GM19193 (cell line): ENCODE results near the gene EGR1.

ENCODE experiments used
- POLR2A ChIP-seq: IDR thresholded peaks from 4 replicates; pipeline ENCODE4 v1.6.1; 2011; ENCODE audit not compliant: insufficient read depth, insufficient read length; ENCODE audit errors: extremely low read depth

Gene EGR1

DNA sequence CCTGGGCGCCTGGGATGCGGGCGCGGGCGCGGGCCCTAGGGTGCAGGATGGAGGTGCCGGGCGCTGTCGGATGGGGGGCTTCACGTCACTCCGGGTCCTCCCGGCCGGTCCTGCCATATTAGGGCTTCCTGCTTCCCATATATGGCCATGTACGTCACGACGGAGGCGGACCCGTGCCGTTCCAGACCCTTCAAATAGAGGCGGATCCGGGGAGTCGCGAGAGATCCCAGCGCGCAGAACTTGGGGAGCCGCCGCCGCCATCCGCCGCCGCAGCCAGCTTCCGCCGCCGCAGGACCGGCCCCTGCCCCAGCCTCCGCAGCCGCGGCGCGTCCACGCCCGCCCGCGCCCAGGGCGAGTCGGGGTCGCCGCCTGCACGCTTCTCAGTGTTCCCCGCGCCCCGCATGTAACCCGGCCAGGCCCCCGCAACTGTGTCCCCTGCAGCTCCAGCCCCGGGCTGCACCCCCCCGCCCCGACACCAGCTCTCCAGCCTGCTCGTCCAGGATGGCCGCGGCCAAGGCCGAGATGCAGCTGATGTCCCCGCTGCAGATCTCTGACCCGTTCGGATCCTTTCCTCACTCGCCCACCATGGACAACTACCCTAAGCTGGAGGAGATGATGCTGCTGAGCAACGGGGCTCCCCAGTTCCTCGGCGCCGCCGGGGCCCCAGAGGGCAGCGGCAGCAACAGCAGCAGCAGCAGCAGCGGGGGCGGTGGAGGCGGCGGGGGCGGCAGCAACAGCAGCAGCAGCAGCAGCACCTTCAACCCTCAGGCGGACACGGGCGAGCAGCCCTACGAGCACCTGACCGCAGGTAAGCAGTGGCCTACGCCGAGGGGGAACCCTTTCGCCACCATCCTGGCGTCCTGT is at the start of gene EGR1:
EGR1 (plus strand) TSS at position 219 of the 864 bp plus-strand sequence; CDS start at position 502, 283 bp downstream.
- peak; percentile 95 for TF ChIP-seq POLR2A

DNA sequence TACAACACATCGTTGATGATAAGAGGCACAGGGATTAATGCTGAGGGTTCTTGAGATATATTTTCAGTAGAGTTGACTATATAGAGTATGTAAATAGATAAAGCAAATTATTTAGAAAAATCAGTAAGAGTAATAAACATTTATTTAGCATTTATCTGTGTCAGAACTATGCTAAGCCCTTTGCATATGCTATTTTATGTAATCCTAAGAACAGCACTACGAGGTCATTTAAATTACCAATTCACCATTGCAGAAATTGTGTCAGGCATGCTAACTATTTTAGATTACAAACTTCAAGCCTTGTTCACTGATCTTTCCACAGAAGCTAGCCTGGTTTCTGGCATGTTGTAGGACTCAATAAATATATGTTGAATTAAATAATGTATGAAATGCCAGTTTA is 46.8 kb upstream of the EGR1 start:
- TF ChIP-seq POLR2A: no peak

DNA sequence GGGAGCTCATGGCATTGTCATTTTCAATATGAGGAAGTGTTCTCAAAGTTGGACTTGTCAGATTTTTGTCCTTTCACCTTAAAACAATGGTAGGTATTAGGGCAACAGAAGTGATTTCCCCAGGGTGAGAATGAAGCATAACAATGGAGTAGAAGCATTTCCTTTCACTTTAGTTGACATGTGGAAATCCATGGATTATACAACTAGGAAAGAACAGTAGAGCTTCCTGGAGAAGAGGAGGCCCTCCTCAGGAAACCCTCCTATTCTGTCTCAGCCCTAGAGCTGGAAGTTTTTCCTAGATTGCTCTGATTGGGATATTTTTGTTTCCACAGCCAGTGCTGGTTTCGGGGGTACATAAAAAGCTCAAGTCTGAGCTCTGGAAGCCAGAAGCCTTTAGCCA is 40.2 kb upstream of the EGR1 start:
- TF ChIP-seq POLR2A: no peak

DNA sequence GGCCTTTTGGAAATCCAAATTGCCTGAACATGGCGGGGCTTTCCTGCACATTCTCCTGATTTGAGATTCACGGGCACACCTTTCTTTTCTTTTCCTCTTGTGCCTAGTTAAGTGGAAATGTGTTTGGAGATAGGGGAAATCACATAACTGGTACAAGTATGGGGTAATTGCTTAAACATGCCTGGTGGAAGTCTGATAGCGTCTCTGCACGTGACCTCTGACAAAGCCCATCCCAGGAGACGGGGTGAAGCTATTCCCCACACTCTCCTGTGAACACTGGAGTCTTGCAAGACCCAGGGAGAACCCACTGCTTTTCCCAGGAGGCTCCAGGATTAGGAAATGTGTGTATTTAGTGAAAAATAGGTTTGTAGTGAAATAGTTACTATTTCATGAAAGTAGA is 29.3 kb upstream of the EGR1 start:
- no peak for TF ChIP-seq POLR2A

DNA sequence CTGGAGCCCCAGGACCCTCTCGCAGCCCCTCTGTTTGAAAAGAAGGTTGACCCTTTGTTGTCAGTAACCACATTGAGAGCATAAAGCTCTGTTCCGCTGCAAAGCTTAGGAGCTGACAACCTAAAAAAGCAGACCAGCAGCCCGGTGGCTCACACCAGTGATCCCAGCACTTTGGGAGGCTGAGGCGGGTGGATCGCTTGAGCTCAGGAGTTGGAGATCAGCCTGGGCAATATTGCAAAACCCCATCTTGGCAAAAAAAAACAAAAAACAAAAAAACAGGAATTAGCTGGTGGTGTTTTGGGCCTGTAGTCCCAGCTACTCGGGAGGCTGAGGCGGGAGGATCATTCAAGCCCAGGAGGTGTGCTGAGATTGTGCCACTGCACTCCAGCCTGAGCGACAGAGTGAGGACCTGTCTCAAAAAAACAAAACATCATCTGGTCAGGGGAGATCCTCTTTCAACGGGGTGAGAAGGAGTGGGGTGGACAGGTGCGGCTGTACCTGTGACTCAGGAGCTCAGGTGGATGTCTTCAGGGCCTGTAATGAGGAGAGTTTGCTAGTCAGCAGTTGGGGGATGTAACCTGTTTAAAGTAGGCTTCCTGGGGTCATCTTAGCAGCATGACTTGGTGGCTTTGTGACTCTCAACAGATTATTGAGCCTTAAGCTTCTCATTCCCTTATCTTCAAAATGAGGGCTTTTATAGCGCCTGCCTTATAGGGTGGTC is 27.1 kb upstream of the EGR1 start:
- no peak for TF ChIP-seq POLR2A

DNA sequence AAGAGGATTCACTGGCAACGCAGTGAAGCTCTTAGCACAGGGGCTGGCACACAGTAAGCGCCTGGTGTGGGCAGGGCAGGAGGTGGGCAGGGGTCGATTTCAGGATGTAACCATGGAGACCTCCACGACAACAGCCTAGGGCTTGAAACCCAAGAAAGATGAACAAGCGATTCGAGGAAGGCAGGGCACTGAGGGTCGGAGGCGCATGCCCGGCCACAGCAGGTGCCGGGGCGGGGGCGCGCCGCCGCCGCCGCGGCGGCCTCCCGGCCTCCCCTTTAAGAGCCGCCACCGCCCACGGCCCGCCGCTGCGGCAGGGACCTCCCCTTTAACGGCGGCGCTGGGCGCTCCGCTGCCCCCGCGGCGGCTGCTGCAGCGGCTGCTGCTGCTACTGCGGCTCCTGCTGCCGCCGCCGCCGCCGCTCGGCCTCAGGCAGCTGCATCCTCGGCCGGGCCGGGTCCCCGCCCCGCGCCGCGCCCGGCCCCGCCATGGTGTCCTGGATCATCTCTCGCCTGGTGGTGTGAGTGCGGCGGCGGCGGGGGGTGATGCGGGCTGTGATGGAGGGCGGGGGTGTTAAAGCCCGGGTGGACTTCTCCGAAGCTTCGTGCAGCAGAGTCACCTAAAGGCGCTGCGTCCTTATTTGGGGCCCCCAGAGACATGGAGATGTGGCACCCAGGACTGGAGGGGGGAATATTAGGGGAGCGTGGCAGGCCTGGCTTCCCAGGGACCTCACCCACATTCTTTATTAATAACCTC is 26.4 kb upstream of the EGR1 start, which contains the start of gene REEP2:
REEP2 (plus strand) TSS at position 334 of the 753 bp plus-strand sequence; CDS start at position 486, 152 bp downstream.
- no peak for TF ChIP-seq POLR2A

DNA sequence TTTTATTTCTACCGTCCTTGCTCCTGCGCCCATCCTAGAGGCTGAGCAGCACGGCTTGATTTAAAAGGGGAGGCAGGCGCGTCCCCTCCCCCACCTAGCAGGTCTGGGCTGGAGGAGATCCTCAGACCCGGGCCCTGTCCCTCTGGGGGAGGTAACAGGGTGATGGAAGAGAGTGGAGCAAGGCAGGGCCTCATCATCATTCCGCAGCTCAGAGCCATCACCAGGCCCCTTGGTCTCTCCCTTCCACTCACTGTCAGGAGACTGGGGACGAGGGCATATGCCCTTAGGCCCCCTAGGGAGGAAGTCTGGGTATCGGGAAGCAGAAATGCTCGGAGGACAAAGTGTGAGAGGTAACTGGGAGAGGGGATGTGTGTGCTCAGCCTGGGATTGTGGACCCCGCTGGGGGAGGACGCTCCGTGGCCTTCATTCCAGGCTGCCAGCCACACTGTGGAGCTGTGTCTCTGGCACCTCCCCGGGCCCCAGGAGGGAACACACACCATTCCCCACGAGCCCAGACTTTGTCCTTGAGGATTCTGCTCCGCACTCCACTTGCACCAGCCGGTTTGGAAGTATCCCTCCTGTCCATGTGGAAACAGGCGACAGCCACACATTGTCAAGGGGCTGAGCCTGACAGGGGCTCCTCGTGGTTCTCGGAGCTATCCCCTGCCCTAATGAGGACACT is 25.7 kb upstream of the EGR1 start:
- no peak for TF ChIP-seq POLR2A

DNA sequence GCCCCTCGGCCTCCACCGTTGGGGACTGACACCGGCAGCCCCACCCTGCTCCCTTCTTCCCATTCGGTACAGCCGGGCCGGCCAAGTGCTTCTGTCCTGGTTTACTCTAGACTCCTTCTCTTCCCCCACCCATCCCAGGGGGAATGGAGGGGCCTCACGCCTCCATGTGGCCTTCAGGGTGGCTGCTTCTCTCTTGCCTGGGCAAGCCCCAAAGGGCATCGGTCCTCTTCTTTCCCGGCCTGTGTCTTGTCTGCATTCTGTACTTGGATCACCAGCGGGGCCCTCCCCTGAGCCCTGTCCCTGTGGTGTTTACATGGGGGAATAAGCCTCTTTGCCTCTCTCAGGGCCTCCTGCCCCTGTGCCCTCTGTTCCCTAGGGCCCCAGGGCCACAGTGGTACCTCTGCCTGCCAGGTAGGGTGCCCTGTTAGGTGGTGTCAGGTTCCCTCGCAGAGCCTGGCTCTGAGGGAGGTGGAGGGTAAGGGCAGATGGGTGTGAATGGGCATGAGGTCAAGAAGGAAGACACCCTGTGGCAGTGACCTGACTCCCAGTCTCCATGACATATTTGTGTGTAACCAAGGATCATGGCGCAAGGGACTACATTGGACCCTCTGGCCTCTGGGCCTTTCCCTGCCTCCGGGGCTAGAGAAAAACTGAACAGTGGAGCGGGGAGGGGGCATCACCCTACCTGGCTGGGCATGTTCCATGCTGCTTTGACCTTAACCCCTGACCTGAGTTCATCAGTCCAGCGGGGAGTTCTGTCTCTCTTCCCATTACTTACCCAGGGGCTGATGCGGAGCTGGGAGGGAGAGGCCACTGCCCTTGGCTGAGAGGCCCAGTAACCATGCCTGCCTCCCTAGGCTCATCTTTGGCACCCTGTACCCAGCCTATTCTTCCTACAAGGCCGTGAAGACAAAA is 24.9 kb upstream of the EGR1 start:
- TF ChIP-seq POLR2A: no peak

DNA sequence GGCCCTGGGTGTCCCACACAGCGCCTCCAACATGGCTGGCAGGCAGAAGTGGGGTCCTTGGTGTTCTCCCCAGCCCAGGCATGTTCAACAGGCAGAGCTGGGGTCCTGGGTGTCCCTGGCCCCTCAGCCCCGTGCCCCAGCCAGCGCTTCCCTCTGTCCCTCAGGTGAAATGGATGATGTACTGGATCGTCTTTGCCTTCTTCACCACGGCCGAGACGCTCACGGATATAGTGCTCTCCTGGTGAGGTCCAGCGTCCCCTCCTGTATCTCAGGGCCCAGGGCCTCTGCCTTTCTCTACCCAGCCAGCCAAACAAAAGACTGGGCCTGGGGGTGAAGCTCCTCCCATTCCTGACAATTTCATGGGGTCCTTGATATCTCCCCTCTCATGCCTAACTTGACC is 24.1 kb upstream of the EGR1 start:
- TF ChIP-seq POLR2A: no peak

DNA sequence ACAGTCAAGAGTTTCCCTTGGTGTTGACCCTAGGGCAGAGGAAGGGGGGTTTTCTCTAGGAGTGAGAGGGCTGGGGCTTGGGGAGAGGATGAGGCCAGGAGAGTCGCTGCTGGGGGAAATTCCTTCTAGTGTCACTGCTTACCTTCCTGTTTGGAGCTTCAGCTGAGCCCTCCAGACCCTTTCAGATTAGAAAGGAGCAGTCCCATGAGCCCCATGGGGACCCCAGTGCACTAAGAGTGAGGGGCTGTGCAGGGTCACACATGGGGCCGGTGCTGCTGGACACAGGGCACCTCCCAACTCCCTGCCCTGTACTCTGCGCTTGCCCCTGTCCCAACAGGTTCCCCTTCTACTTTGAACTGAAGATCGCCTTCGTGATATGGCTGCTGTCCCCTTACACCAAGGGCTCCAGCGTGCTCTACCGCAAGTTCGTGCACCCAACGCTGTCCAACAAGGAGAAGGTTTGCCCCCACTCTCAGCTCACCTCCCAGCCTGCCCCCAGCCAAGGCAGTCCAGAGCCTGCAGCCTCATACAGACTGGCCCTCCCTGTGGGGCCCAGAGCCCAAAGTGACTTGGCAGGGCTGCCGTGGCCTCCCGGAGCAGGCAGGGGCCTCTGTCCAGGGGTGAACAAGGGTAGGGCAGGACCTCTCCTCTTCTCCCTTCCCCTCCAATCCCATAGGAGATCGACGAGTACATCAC is 21.1 kb upstream of the EGR1 start:
- no peak for TF ChIP-seq POLR2A

DNA sequence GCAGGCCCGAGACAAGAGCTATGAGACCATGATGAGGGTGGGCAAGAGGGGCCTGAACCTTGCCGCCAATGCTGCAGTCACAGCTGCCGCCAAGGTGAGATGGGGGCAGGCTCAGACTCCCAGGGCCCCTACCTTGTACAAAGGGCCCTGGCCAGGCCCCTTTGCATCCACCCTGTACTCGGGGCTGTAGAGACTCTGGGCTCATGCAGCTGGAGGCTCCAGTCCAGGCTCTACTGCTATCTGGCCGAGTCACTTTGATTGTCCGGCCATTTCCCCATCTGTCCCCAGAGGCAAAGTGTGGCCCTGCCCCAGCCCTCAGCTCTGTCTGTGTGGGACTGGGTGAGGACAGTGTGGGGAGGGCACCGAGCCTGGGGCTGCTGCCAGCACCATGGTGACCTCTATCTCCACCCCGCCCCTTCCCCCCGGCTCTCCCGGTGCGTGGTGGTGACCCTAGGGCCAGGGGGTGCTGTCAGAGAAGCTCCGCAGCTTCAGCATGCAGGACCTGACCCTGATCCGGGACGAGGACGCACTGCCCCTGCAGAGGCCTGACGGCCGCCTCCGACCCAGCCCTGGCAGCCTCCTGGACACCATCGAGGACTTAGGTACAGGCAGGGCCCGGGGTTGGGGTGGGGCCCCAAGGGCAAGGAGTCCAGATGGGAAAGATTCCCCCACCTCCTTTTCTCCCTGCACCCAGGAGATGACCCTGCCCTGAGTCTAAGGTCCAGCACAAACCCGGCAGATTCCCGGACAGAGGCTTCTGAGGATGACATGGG is 20.3 kb upstream of the EGR1 start:
- TF ChIP-seq POLR2A: no peak

DNA sequence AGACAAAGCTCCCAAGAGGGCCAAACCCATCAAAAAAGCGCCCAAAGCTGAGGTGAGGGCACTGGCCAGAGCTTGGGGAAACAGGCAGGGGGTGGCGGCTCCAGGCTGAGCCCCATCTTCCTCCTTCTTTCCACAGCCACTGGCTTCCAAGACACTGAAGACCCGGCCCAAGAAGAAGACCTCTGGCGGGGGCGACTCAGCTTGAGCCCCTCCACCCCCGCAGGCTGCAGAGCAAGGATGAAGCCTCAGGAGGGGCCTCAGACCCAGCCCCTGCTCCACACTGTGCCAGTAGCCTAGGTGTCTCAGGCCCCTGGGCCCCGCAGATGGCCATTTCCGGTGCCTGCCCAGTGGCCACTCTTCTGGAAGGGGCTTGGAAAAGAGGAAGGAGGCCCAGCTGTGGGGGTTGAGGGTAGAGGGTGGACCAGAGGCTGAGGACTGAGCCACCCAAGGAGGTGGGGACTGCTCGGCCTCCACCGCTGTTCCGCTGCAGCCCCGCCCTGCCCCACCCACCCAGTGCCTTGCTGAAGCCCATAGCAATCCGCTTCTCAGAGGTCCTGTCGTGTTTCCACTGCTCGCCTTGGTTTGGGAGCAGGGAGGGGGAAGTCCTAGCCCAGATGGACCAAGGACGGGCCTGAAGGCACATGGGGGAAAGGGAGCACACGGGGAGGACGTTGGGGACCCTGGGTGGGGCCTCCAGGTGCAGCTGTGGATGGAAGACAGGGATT is 19.6 kb upstream of the EGR1 start:
- TF ChIP-seq POLR2A: no peak
